ENCODE measurements around the gene IL17RB.

DNA sequence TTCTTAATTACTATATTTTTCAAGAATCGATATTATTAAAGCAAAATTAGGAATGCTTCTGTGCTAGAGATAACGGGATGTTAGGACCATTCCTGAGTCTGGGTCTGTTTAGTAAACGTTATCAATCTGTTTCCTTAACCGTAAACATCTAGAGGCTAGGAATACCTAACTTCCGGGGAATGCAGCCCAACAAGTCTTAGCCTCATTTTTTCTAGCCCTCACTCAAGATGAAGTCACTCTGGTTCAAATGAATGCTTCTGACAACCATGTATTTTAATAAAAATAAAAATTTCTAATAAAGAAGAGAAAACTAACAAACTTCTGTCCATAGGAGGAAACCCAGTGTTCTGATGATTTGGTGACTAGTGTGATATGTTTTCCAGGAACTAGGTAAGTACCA, 56.3 kb downstream of the IL17RB start:
- TF ChIP-seq, protein P1, sequence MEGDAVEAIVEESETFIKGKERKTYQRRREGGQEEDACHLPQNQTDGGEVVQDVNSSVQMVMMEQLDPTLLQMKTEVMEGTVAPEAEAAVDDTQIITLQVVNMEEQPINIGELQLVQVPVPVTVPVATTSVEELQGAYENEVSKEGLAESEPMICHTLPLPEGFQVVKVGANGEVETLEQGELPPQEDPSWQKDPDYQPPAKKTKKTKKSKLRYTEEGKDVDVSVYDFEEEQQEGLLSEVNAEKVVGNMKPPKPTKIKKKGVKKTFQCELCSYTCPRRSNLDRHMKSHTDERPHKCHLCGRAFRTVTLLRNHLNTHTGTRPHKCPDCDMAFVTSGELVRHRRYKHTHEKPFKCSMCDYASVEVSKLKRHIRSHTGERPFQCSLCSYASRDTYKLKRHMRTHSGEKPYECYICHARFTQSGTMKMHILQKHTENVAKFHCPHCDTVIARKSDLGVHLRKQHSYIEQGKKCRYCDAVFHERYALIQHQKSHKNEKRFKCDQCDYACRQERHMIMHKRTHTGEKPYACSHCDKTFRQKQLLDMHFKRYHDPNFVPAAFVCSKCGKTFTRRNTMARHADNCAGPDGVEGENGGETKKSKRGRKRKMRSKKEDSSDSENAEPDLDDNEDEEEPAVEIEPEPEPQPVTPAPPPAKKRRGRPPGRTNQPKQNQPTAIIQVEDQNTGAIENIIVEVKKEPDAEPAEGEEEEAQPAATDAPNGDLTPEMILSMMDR (IDR thresholded peaks at IDR 0.05): no peak
- no peak for TF ChIP-seq POLR2A (IDR thresholded peaks at IDR 0.05)

Measured in breast epithelium (tissue), 3 donors.